Esophagus squamous epithelium (tissue), 4 donors: Measurements from ENCODE around the gene IMMP2L.

Experiments
- POLR2A ChIP-seq, 4 donors: fragments of 450-650 bp; IDR thresholded peaks; one replicate each; pipeline ENCODE4 v1.6.1; 2017; ENCODE audit warnings: antibody characterized with exemption in 4 of 4, mild to moderate bottlenecking in 4 of 4, moderate library complexity in 3 of 4
- TF ChIP-seq, protein P1 (sequence below), 6 experiments: fragments of 450-650 bp in 4 of 6; fragments of 200-600 bp in 2 of 6; sonication (generic) in 2 of 6; IDR thresholded peaks; one replicate each; pipeline ENCODE4 v1.5.1; 2016 to 2019; ENCODE audit warnings: antibody characterized with exemption in 6 of 6, mild to moderate bottlenecking in 4 of 6, moderate library complexity in 4 of 6

DNA sequence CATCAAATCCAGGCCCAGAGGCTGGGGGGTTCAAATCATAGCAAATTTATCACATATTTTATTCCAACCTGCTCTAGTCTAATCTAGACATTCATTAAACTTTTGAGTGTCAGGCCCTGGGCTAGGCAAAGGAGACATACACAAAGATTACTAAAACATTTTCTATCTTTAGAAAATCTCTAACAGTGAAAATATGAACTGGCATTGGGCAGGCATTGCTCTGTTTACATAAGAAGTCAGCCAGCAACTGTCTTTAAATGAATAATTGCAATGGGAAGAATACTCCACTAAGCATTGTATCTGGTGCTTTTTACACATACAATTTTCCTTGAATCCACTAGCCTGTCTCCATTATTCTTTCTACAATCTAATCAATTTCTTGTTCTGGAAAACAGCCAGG is 693.8 kb downstream of the IMMP2L start:
- TF ChIP-seq, protein P1, sequence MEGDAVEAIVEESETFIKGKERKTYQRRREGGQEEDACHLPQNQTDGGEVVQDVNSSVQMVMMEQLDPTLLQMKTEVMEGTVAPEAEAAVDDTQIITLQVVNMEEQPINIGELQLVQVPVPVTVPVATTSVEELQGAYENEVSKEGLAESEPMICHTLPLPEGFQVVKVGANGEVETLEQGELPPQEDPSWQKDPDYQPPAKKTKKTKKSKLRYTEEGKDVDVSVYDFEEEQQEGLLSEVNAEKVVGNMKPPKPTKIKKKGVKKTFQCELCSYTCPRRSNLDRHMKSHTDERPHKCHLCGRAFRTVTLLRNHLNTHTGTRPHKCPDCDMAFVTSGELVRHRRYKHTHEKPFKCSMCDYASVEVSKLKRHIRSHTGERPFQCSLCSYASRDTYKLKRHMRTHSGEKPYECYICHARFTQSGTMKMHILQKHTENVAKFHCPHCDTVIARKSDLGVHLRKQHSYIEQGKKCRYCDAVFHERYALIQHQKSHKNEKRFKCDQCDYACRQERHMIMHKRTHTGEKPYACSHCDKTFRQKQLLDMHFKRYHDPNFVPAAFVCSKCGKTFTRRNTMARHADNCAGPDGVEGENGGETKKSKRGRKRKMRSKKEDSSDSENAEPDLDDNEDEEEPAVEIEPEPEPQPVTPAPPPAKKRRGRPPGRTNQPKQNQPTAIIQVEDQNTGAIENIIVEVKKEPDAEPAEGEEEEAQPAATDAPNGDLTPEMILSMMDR (IDR thresholded peaks at IDR 0.05) = no peak
- no peak for TF ChIP-seq POLR2A (IDR thresholded peaks at IDR 0.05)
